Activated B cell treated with CpG ODN at 0.5 μM for 24 hours (primary cell): ENCODE data around the gene TRABD2B. TPM values are rescaled to one million over a fixed set of nuclear protein-coding genes. Genes with fewer than 3 reads are reported as not detected.

ENCODE experiments used
- ATAC-seq: fragments of 200-7000 bp; cut with Tn5 transposase; one replicate; pipeline ENCODE4 v1.10.0; 2021; ENCODE audit warnings: low read depth, mild to moderate bottlenecking, moderate library complexity
- CTCF ChIA-PET: fragments of 350-600 bp; sonication (Branson Sonifier 250); formaldehyde crosslinking; loops from one replicate; lab custom pipeline; 2021; ENCODE audit warnings: antibody characterized with exemption; lab: Charles Lee
- POLR2A ChIA-PET: fragments of 350-600 bp; sonication (Branson Sonifier 250); formaldehyde crosslinking; loops from one replicate; lab custom pipeline; 2021; ENCODE audit warnings: antibody characterized with exemption; lab: Charles Lee
- DNase-seq: peaks from one replicate; pipeline ENCODE4 v3.0.0; 2022
- H3K27ac Mint-ChIP-seq: one replicate; pipeline ENCODE4 v1.8.0; 2020; ENCODE audit warnings: mixed read lengths
- H3K27me3 Mint-ChIP-seq: one replicate; pipeline ENCODE4 v1.8.0; 2021; ENCODE audit warnings: mixed read lengths
- H3K36me3 Mint-ChIP-seq: one replicate; pipeline ENCODE4 v1.8.0; 2021; ENCODE audit warnings: low read depth, mixed read lengths
- H3K4me1 Mint-ChIP-seq: one replicate; pipeline ENCODE4 v1.8.0; 2021; ENCODE audit warnings: mixed read lengths
- H3K4me3 Mint-ChIP-seq: one replicate; pipeline ENCODE4 v1.8.0; 2020; ENCODE audit warnings: mild to moderate bottlenecking, mixed read lengths
- H3K9me3 Mint-ChIP-seq: one replicate; pipeline ENCODE4 v1.8.0; 2020; ENCODE audit warnings: mixed read lengths
- CTCF ChIP-seq: fragments of 200-600 bp; IDR thresholded peaks from one replicate; pipeline ENCODE4 v1.8.0; 2022; ENCODE audit warnings: antibody characterized with exemption, mild to moderate bottlenecking
- intact Hi-C: fragments of 100-400 bp; cut with micrococcal nuclease; formaldehyde crosslinking; loops from one replicate; pipeline ENCODE4 v1.15.1; 2024
- total RNA-seq: library from RNA; stranded (reverse); gene quantifications from 2 replicates; pipeline ENCODE4 v1.2.3, GENCODE V29; 2022

Gene TRABD2B
- total RNA-seq, 1 donor from 2014 or later, result not detected

- Mint-ChIP-seq H3K9me3 (no peaks in the 10 kb centered on the region), H3K27ac (no peak overlapping the region), H3K4me1 (no peaks in the 10 kb centered on the region), H3K27me3 (peaks cover 1% of the 10 kb centered on the region), H3K4me3 (no peak overlapping the region), H3K36me3 (no peaks in the 10 kb centered on the region)
- no peak for TF ChIP-seq CTCF
- ChIA-PET POLR2A (no interaction called here), CTCF (no interaction called here)
- intact Hi-C loops, result no loop called here
- no peak for DNase-seq
- no peak for ATAC-seq
These were observed 58.7 kb downstream of the TRABD2B start for GRCh38 chr1:47938520-47938919.

GRCh38 chr1:47937586-47938254, 59.5 kb downstream of the TRABD2B start:
- no peaks in the 10 kb centered on the region for H3K36me3 Mint-ChIP-seq
- ChIA-PET POLR2A (no interaction called here), CTCF (no interaction called here)
- no peak for ATAC-seq
- intact Hi-C loops, result no loop called here
- no peaks in the 10 kb centered on the region for H3K9me3 Mint-ChIP-seq
- H3K4me3 Mint-ChIP-seq, result no peak overlapping the region
- no peak for TF ChIP-seq CTCF
- no peak overlapping the region for H3K27ac Mint-ChIP-seq
- peaks cover 1% of the 10 kb centered on the region for H3K27me3 Mint-ChIP-seq
- H3K4me1 Mint-ChIP-seq, result no peaks in the 10 kb centered on the region
- DNase-seq, result no peak

- ATAC-seq (no peak), DNase-seq (no peak)
- no peak overlapping the region for H3K4me3 Mint-ChIP-seq
- H3K27me3 Mint-ChIP-seq, result peaks cover 1% of the 10 kb centered on the region
- no peaks in the 10 kb centered on the region for H3K36me3 Mint-ChIP-seq
- H3K27ac Mint-ChIP-seq, result no peak overlapping the region
- no peaks in the 10 kb centered on the region for H3K9me3 Mint-ChIP-seq
- ChIA-PET CTCF (no interaction called here), POLR2A (no interaction called here)
- H3K4me1 Mint-ChIP-seq, result no peaks in the 10 kb centered on the region
- intact Hi-C loops, result no loop called here
- TF ChIP-seq CTCF, result no peak
These were observed 60.2 kb downstream of the TRABD2B start for GRCh38 chr1:47936916-47937551.

- no peak for TF ChIP-seq CTCF
- POLR2A ChIA-PET, result no interaction called here
- DNase-seq, result no peak
- CTCF ChIA-PET, result no interaction called here
- H3K27me3 Mint-ChIP-seq, result peaks cover 1% of the 10 kb centered on the region
- no peak overlapping the region for H3K4me3 Mint-ChIP-seq
- H3K9me3 Mint-ChIP-seq, result no peaks in the 10 kb centered on the region
- ATAC-seq, result no peak
- no peaks in the 10 kb centered on the region for H3K36me3 Mint-ChIP-seq
- no peak overlapping the region for H3K27ac Mint-ChIP-seq
- H3K4me1 Mint-ChIP-seq, result no peaks in the 10 kb centered on the region
- intact Hi-C loops, result no loop called here
These were observed 61.3 kb downstream of the TRABD2B start for GRCh38 chr1:47935856-47936255.

- ChIA-PET CTCF (no interaction called here), POLR2A (no interaction called here)
- DNase-seq (no peak), ATAC-seq (no peak)
- Mint-ChIP-seq H3K4me3 (no peak overlapping the region), H3K36me3 (no peaks in the 10 kb centered on the region), H3K4me1 (no peaks in the 10 kb centered on the region), H3K27ac (no peak overlapping the region), H3K27me3 (peaks cover 1% of the 10 kb centered on the region), H3K9me3 (no peaks in the 10 kb centered on the region)
- TF ChIP-seq CTCF, result no peak
- intact Hi-C loops, result no loop called here
These were observed 62.0 kb downstream of the TRABD2B start for GRCh38 chr1:47935163-47935562.
